ENCODE results near the gene CHMP1B.

- TF ChIP-seq POLR2AphosphoS5 (IDR thresholded peaks at IDR 0.05) (no peak), POLR2A (IDR thresholded peaks at IDR 0.05) (no peak)
- TF ChIP-seq, protein P1, sequence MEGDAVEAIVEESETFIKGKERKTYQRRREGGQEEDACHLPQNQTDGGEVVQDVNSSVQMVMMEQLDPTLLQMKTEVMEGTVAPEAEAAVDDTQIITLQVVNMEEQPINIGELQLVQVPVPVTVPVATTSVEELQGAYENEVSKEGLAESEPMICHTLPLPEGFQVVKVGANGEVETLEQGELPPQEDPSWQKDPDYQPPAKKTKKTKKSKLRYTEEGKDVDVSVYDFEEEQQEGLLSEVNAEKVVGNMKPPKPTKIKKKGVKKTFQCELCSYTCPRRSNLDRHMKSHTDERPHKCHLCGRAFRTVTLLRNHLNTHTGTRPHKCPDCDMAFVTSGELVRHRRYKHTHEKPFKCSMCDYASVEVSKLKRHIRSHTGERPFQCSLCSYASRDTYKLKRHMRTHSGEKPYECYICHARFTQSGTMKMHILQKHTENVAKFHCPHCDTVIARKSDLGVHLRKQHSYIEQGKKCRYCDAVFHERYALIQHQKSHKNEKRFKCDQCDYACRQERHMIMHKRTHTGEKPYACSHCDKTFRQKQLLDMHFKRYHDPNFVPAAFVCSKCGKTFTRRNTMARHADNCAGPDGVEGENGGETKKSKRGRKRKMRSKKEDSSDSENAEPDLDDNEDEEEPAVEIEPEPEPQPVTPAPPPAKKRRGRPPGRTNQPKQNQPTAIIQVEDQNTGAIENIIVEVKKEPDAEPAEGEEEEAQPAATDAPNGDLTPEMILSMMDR (IDR thresholded peaks at IDR 0.05) = no peak
Observed at GRCh38 chr18:11866329-11866728, 15.1 kb downstream of the CHMP1B start.
